ENCODE results near the gene MICOS13.
A peak's percentile ranks its signal among the peaks of the same experiment; 100 is the strongest.
"Not testable (repeated sequence)": the region's sequence is repeated elsewhere in the genome, so short reads cannot be mapped to it uniquely, and the experiment has no call there.

The MICOS13 gene

GRCh38 chr19:5680437-5681368 is at the start of gene MICOS13, which contains the start of gene HSD11B1L:
TSS of gene MICOS13 (minus strand) at chr19:5680516. CDS start at chr19:5680486, 30 bp downstream.
TSS of gene HSD11B1L (plus strand) at chr19:5681027. CDS start at chr19:5684833, 3,806 bp downstream.
- DNase-seq (ENCODE audit: low spot score), result peak; percentile 97

GRCh38 chr19:5727453-5728050 is 47.2 kb upstream of the MICOS13 start:
- DNase-seq (ENCODE audit: low spot score), result no peak

GRCh38 chr19:5719961-5720790 is 39.9 kb upstream of the MICOS13 start, which contains the start of the genes CATSPERD and LONP1:
TSS of gene CATSPERD (plus strand) at chr19:5720637. CDS start at chr19:5720738, 101 bp downstream.
TSS of gene LONP1 (minus strand) at chr19:5720146. CDS start at chr19:5720132, 14 bp downstream.
- peak; percentile 100 for DNase-seq (ENCODE audit: low spot score)

- no peak for DNase-seq (ENCODE audit: low spot score)
Observed at GRCh38 chr19:5719274-5719960, 39.1 kb upstream of the MICOS13 start.

- DNase-seq (ENCODE audit: low spot score), result peak; percentile 69
Observed at GRCh38 chr19:5718579-5719273, 38.4 kb upstream of the MICOS13 start.

GRCh38 chr19:5718037-5718578 is 37.8 kb upstream of the MICOS13 start:
- DNase-seq (ENCODE audit: low spot score), result no peak

- no peak for DNase-seq (ENCODE audit: low spot score)
Observed at GRCh38 chr19:5717215-5717935, 37.1 kb upstream of the MICOS13 start.

GRCh38 chr19:5714816-5715215 is 34.5 kb upstream of the MICOS13 start:
- DNase-seq (ENCODE audit: low spot score), result no peak

- DNase-seq (ENCODE audit: low spot score), result no peak
Observed at GRCh38 chr19:5713228-5713627, 32.9 kb upstream of the MICOS13 start.

GRCh38 chr19:5711713-5712161 is 31.4 kb upstream of the MICOS13 start:
- no peak for DNase-seq (ENCODE audit: low spot score)

- DNase-seq (ENCODE audit: low spot score), result no peak
Observed at GRCh38 chr19:5711025-5711424, 30.7 kb upstream of the MICOS13 start.

- peak; percentile 13 for DNase-seq (ENCODE audit: low spot score)
Observed at GRCh38 chr19:5707576-5708575, 27.6 kb upstream of the MICOS13 start.

GRCh38 chr19:5706876-5707573 is 26.7 kb upstream of the MICOS13 start:
- DNase-seq (ENCODE audit: low spot score), result no peak

GRCh38 chr19:5705552-5705951 is 25.2 kb upstream of the MICOS13 start:
- DNase-seq (ENCODE audit: low spot score), result no peak

- DNase-seq (ENCODE audit: low spot score), result no peak
Observed at GRCh38 chr19:5703819-5704818, 23.8 kb upstream of the MICOS13 start.

- not testable (repeated sequence) for DNase-seq (ENCODE audit: low spot score)
Observed at GRCh38 chr19:5702053-5702410, 21.7 kb upstream of the MICOS13 start.
